PC-3 (cell line): ENCODE measurements around the gene DNER. TPM values are rescaled to one million over a fixed set of nuclear protein-coding genes. Genes with fewer than 3 reads are reported as not detected.

Experiments used
- ATAC-seq: fragments of 200-7000 bp; cut with Tn5 transposase; 2 replicates; pipeline ENCODE4 v1.9.1; 2020; ENCODE audit warnings: mild to moderate bottlenecking, moderate library complexity
- BruUV-seq: library from RNA; stranded (reverse); fragments of 400-500 nt; replicated peaks from 2 replicates; lab custom pipeline; 2021; lab: Mats Ljungman, UMichigan
- CTCF ChIA-PET: fragments of 300-600 bp; sonication (Branson Sonifier 250); formaldehyde crosslinking; loops from one replicate; lab custom pipeline; 2022; ENCODE audit warnings: antibody characterized with exemption; lab: Charles Lee
- POLR2A ChIA-PET: fragments of 300-600 bp; sonication (Branson Sonifier 250); formaldehyde crosslinking; loops from one replicate; lab custom pipeline; 2022; ENCODE audit warnings: antibody characterized with exemption; ENCODE audit not compliant: unreplicated experiment; lab: Charles Lee
- DNase-seq: peaks from one replicate; pipeline ENCODE4 v3.0.0-alpha.2; 2015
- H2AFZ ChIP-seq: fragments of 300-600 bp; sonication (generic); 2 replicates; pipeline ENCODE4 v1.6.0; 2016; ENCODE audit warnings: antibody characterized with exemption, low read length
- H3F3A ChIP-seq: fragments of 300-600 bp; sonication (generic); one replicate; pipeline ENCODE4 v1.6.0; 2017; ENCODE audit warnings: antibody characterized with exemption, low read length, control low read depth, mild to moderate bottlenecking; ENCODE audit not compliant: unreplicated experiment
- H3K27ac ChIP-seq: fragments of 300-600 bp; sonication (generic); 2 replicates; pipeline ENCODE4 v1.5.1; 2016; ENCODE audit warnings: mild to moderate bottlenecking, low read length
- H3K27me3 ChIP-seq: fragments of 300-600 bp; sonication (generic); 2 replicates; pipeline ENCODE4 v1.6.1; 2016; ENCODE audit warnings: low read length, mixed read lengths
- H3K36me3 ChIP-seq: fragments of 300-600 bp; sonication (generic); 2 replicates; pipeline ENCODE4 v1.6.1; 2016; ENCODE audit warnings: low read depth, mixed run types, low read length, mixed read lengths
- H3K4me1 ChIP-seq: fragments of 300-600 bp; sonication (generic); 2 replicates; pipeline ENCODE4 v1.5.1; 2016; ENCODE audit warnings: low read length; ENCODE audit not compliant: insufficient read depth
- H3K4me2 ChIP-seq: fragments of 300-600 bp; sonication (generic); 2 replicates; pipeline ENCODE4 v1.6.0; 2016; ENCODE audit warnings: low read length
- H3K4me3 ChIP-seq: fragments of 300-600 bp; sonication (generic); 2 replicates; pipeline ENCODE4 v1.5.1; 2016; ENCODE audit warnings: mild to moderate bottlenecking, low read length, mixed read lengths
- H3K79me2 ChIP-seq: fragments of 300-600 bp; sonication (generic); 2 replicates; pipeline ENCODE4 v1.6.1; 2017; ENCODE audit warnings: low read length, mixed read lengths
- H3K9ac ChIP-seq: fragments of 300-600 bp; sonication (generic); 2 replicates; pipeline ENCODE4 v1.6.0; 2016; ENCODE audit warnings: mild to moderate bottlenecking, low read length
- H3K9me2 ChIP-seq: fragments of 300-600 bp; sonication (generic); replicated peaks from 2 replicates; pipeline ENCODE4 v1.6.1; 2016; ENCODE audit warnings: mixed run types, low read length, mixed read lengths
- H3K9me3 ChIP-seq: fragments of 300-600 bp; sonication (generic); 2 replicates; pipeline ENCODE4 v1.6.1; 2016; ENCODE audit warnings: low read length, mixed read lengths
- H4K20me1 ChIP-seq: fragments of 300-600 bp; sonication (generic); 2 replicates; pipeline ENCODE4 v1.6.1; 2016; ENCODE audit warnings: low read length, mixed read lengths
- CTCF ChIP-seq: fragments of 300-600 bp; sonication (generic); conservative IDR thresholded peaks from 2 replicates; pipeline ENCODE4 v1.5.1; 2017; ENCODE audit warnings: antibody characterized with exemption, low read depth, mild to moderate bottlenecking, low read length
- EZH2 ChIP-seq: fragments of 300-600 bp; sonication (generic); IDR thresholded peaks from one replicate; pipeline ENCODE4 v1.6.1; 2017; ENCODE audit warnings: antibody characterized with exemption, mild to moderate bottlenecking, low read length; ENCODE audit not compliant: unreplicated experiment
- EZH2phosphoT487 ChIP-seq: fragments of 300-600 bp; sonication (generic); IDR thresholded peaks from 2 replicates; pipeline ENCODE4 v1.6.1; 2018; ENCODE audit warnings: mild to moderate bottlenecking, antibody characterized with exemption, low read length, borderline replicate concordance
- intact Hi-C: fragments of 100-400 bp; cut with micrococcal nuclease; formaldehyde crosslinking; loops from 2 replicates; pipeline ENCODE4 v1.9.0; 2023
- total RNA-seq: library from RNA; depleted of rRNA; stranded (reverse); fragments of >200 nt; gene quantifications from 2 replicates; pipeline ENCODE4 v1.2.3, GENCODE V29; 2014

DNER gene
- total RNA-seq, 1 experiment from 2014 or later: 1.1 TPM

DNA sequence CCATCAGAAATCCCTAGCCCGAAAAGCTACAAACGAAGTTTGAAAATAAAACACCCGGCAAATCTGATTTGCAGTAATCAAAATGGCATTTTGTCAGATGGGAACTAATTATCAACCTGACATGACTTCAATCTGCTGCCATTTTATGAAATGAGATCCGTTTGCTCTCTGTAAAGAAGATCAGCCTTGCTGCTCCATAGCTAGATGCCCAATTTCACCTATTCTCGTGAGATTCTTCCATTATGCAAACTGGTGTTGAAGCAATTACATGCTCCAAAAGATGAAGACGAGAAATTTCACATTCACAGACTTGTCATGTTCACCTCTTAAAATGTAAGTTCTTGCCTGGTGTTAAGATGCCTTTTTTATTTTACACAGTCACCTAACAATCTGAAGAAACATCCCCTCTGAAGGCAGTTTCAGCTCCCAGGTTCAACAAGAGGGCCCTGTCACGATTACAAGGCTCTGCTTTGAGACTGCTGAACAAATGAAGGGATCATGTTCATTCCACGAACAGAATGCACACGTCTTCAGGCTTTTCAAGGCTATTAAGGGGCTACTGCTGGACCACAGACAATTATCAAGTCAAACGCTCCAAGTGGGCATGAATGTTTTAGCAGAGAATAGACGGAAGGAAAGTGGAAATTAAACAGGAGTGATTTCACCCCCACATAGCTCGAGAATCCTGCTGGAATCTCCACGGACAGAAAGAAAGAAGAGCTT is 270.6 kb downstream of the DNER start:
- CTCF ChIA-PET: no interaction called here

GRCh38 chr2:229443141-229443540 is 271.2 kb downstream of the DNER start:
- H3K27me3 ChIP-seq: no peaks in the 10 kb centered on the region
- H3K27ac ChIP-seq: no peak overlapping the region
- ATAC-seq (no peak), DNase-seq (no peak)
- H3F3A ChIP-seq: no peaks in the 10 kb centered on the region
- ChIA-PET POLR2A (no interaction called here), CTCF (no interaction called here)
- no peaks in the 10 kb centered on the region for H3K9me3 ChIP-seq
- no peaks in the 10 kb centered on the region for H4K20me1 ChIP-seq
- no peak overlapping the region for H2AFZ ChIP-seq
- H3K4me3 ChIP-seq: no peak overlapping the region
- no peaks in the 10 kb centered on the region for H3K36me3 ChIP-seq
- peaks cover 25% of the 10 kb centered on the region for H3K4me1 ChIP-seq
- H3K79me2 ChIP-seq: no peaks in the 10 kb centered on the region
- no peak overlapping the region for H3K9ac ChIP-seq
- H3K4me2 ChIP-seq: no peak overlapping the region
- no peaks in the 10 kb centered on the region for H3K9me2 ChIP-seq
- intact Hi-C loops: no loop called here
- no TSS peak for BruUV-seq
- no peak for TF ChIP-seq EZH2
- TF ChIP-seq CTCF: no peak
- TF ChIP-seq EZH2phosphoT487: no peak

More for the DNA sequence above, 270.6 kb downstream of the DNER start:
- DNase-seq (no peak), ATAC-seq (no peak)
- intact Hi-C loops: no loop called here
- POLR2A ChIA-PET: no interaction called here
- H3K79me2 ChIP-seq: no peaks in the 10 kb centered on the region
- H3K4me2 ChIP-seq: no peak overlapping the region
- no peaks in the 10 kb centered on the region for H4K20me1 ChIP-seq
- H3K9me3 ChIP-seq: no peaks in the 10 kb centered on the region
- H3K36me3 ChIP-seq: no peaks in the 10 kb centered on the region
- TF ChIP-seq CTCF (no peak), EZH2 (no peak), EZH2phosphoT487 (no peak)
- H3K4me1 ChIP-seq: peaks cover 19% of the 10 kb centered on the region
- H3K27ac ChIP-seq: no peak overlapping the region
- H3K4me3 ChIP-seq: no peak overlapping the region
- no peaks in the 10 kb centered on the region for H3K27me3 ChIP-seq
- no TSS peak for BruUV-seq
- H2AFZ ChIP-seq: no peak overlapping the region
- no peaks in the 10 kb centered on the region for H3K9me2 ChIP-seq
- no peaks in the 10 kb centered on the region for H3F3A ChIP-seq
- H3K9ac ChIP-seq: no peak overlapping the region; the same call in 1 of the 2 replicates

GRCh38 chr2:229438430-229439159 is 275.8 kb downstream of the DNER start:
- 0 out of 2 replicates have a peak, but pooled peaks cover 5% of the 10 kb centered on the region for H3K9me3 ChIP-seq
- CTCF ChIA-PET: no interaction called here
- intact Hi-C loops: loop anchor here (10.0 kb wide), 1 partner anchor 164 kb away; the partner anchor contains the start of gene PID1

More at GRCh38 chr2:229438430-229439159, 275.8 kb downstream of the DNER start:
- POLR2A ChIA-PET: no interaction called here
- H3F3A ChIP-seq: no peaks in the 10 kb centered on the region
- TF ChIP-seq CTCF (no peak), EZH2phosphoT487 (no peak), EZH2 (no peak)
- no peak overlapping the region for H3K27ac ChIP-seq
- H3K4me1 ChIP-seq: peaks cover 17% of the 10 kb centered on the region; the same call in 1 of the 2 replicates
- H2AFZ ChIP-seq: no peak overlapping the region
- no peaks in the 10 kb centered on the region for H3K9me2 ChIP-seq
- no peaks in the 10 kb centered on the region for H3K36me3 ChIP-seq
- no peaks in the 10 kb centered on the region for H3K79me2 ChIP-seq
- ATAC-seq (peak; percentile 81), DNase-seq (peak; percentile 29)
- BruUV-seq: no TSS peak
- no peaks in the 10 kb centered on the region for H3K27me3 ChIP-seq
- H3K4me2 ChIP-seq: no peak overlapping the region
- H3K9ac ChIP-seq: no peak overlapping the region
- H4K20me1 ChIP-seq: no peaks in the 10 kb centered on the region
- H3K4me3 ChIP-seq: no peak overlapping the region
